Body of pancreas (tissue), 4 donors: ENCODE measurements around the gene PHETA1. TPM values are rescaled to one million over a fixed set of nuclear protein-coding genes. Genes with fewer than 3 reads are reported as not detected.
A peak's percentile ranks its signal among the peaks of the same experiment; 100 is the strongest.

Experiments
- ATAC-seq: fragments of 150-250 bp; one replicate; pipeline ENCODE4 v1.9.1; 2016
- DNase-seq, 4 donors: peaks; one replicate each; pipeline ENCODE4 v3.0.0-alpha.2; 2019
- H3K27ac ChIP-seq, 4 donors: fragments of 200-600 bp; sonication (generic); 1 replicate in 3 of 4; 2 replicates in 1 of 4; pipeline versions ENCODE4 v1.5.1 to v1.6.1; 2016 to 2019; ENCODE audit warnings: mild to moderate bottlenecking in 1 of 4, mixed read lengths in 1 of 4, moderate library complexity in 1 of 4
- H3K27me3 ChIP-seq, 2 donors: fragments of 200-600 bp; sonication (generic); one replicate each; pipeline ENCODE4 v1.6.0; 2016; ENCODE audit warnings: mild to moderate bottlenecking in 1 of 2
- H3K36me3 ChIP-seq, 2 donors: fragments of 200-600 bp; sonication (generic); replicated peaks in 1 of 2; 2 replicates each; pipeline ENCODE4 v1.5.1; 2016; ENCODE audit warnings: low read depth in 2 of 2; ENCODE audit not compliant: insufficient read depth in 1 of 2
- H3K4me1 ChIP-seq: fragments of 200-600 bp; sonication (generic); one replicate; pipeline ENCODE4 v1.6.0; 2016
- H3K4me3 ChIP-seq, 2 donors: fragments of 200-600 bp; sonication (generic); 1 replicate in 1 of 2; 2 replicates in 1 of 2; pipeline ENCODE4 v1.5.1; 2016 to 2019
- H3K9me3 ChIP-seq, 3 donors: fragments of 200-600 bp; sonication (generic); 1 replicate in 2 of 3; 2 replicates in 1 of 3; pipeline ENCODE4 v1.5.1; 2016
- POLR2A ChIP-seq, 3 donors: fragments of 450-650 bp; IDR thresholded peaks; one replicate each; pipeline ENCODE4 v1.6.1; 2016; ENCODE audit warnings: antibody characterized with exemption in 3 of 3, mild to moderate bottlenecking in 2 of 3
- WGBS, 2 donors: methylation state at CpG; one replicate each; pipeline ENCODE4 v1.1.5; 2017; 5-methylcytosine and 5-hydroxymethylcytosine counted together
- intact Hi-C: fragments of 100-400 bp; cut with DNase I; formaldehyde crosslinking; loops from one replicate; pipeline ENCODE4 v1.15.1; 2023
- total RNA-seq, 2 donors: library from RNA; depleted of rRNA; stranded (reverse); fragments of >200 nt; gene quantifications; one replicate each; pipeline ENCODE4 v1.1.0, GENCODE V29; 2016
- TF ChIP-seq, protein P1 (sequence below), 7 experiments: fragments of 450-650 bp in 4 of 7; fragments of 200-600 bp in 3 of 7; sonication (generic) in 3 of 7; IDR thresholded peaks; one replicate each; pipeline ENCODE4 v1.5.1; 2016 to 2019; ENCODE audit warnings: antibody characterized with exemption in 7 of 7

Gene PHETA1
- total RNA-seq, 2 donors from 2014 or later: 20.4 to 31.4 TPM

DNA sequence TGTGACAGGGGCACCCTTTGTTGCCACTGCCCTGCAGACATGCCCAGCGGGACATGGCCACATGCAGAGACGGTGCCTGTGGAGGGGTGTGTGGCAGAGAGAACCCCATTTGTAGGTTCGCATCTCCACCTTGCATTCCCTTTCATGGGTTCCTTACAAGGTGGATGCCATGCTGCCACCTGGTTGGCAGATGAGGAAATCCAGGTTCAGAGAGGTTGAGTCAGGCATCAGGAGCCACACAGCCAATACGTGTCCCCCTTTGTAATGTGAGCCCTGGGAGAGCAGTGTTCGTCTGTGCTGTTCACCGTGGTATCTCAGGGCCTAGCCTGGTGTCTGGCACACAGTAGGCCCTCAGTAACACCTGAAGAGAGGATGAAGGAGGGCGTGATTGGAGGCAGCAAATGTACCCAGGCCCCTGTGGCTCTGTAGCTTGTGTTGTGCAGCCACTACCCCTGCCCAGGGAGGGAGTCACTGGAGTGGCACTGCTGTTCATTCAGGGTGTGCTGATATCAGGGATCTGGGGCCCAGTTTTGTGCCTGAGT lies 45.9 kb upstream of the PHETA1 start:
- DNase-seq (no peak), ATAC-seq (no peak)
- 90% methylated on average over 2 to 7 of the region's 7 CpGs for WGBS, 2 donors
- Histone ChIP-seq H3K4me3 (no peak overlapping the region), H3K36me3 (peaks cover 0 to 3% of the 10 kb centered on the region in 2 donors), H3K27ac (no peak overlapping the region), H3K4me1 (peaks cover 38% of the 10 kb centered on the region), H3K27me3 (no peaks in the 10 kb centered on the region), H3K9me3 (no peaks in the 10 kb centered on the region)
- no peak for TF ChIP-seq POLR2A (IDR thresholded peaks at IDR 0.05)
- TF ChIP-seq, protein P1, sequence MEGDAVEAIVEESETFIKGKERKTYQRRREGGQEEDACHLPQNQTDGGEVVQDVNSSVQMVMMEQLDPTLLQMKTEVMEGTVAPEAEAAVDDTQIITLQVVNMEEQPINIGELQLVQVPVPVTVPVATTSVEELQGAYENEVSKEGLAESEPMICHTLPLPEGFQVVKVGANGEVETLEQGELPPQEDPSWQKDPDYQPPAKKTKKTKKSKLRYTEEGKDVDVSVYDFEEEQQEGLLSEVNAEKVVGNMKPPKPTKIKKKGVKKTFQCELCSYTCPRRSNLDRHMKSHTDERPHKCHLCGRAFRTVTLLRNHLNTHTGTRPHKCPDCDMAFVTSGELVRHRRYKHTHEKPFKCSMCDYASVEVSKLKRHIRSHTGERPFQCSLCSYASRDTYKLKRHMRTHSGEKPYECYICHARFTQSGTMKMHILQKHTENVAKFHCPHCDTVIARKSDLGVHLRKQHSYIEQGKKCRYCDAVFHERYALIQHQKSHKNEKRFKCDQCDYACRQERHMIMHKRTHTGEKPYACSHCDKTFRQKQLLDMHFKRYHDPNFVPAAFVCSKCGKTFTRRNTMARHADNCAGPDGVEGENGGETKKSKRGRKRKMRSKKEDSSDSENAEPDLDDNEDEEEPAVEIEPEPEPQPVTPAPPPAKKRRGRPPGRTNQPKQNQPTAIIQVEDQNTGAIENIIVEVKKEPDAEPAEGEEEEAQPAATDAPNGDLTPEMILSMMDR (IDR thresholded peaks at IDR 0.05): no peak
- intact Hi-C loops: no loop called here

DNA sequence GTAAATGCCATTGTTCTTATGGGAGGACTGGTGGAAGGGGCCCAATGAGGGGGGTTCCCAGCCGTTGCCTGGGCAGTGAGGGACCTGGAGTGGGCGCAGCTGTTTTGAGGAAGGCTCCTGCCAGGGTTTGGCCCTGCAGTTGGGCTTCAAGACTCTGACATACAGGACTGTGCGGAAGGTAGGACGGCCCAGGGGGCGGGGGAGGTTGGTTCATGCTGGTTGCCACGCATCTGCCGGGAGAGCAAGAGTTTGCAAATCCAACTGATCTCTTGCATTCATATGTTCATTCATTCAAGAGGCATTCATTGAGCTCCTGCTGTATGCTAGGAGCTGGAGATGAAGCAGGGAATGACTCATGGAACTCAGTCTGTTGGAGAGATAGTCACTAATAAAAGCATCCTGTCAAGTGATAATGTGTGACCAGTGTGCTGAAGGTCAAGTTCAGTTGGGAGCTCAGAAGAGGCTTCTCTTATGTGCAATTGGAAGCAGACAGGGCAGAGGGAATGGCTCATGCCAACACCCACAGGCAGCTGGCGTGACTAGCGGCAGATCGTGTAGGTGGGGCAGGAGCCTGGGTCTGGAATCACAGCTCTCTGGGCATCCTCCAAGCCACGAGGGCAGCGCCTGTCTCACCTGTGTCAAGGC lies 44.7 kb upstream of the PHETA1 start:
- intact Hi-C loops: no loop called here
- Histone ChIP-seq H3K4me1 (peaks cover 50% of the 10 kb centered on the region), H3K4me3 (no peak overlapping the region), H3K9me3 (no peaks in the 10 kb centered on the region), H3K36me3 (no peaks in the 10 kb centered on the region), H3K27ac (peak overlapping the region in 2 of 4 donors; percentile 16 to 46), H3K27me3 (no peaks in the 10 kb centered on the region)
- WGBS, 2 donors: 76 to 78% methylated on average over 9 to 12 of the region's 12 CpGs
- DNase-seq: peak in 1 of 4 donors; percentile 46
- TF ChIP-seq, protein P1 (IDR thresholded peaks at IDR 0.05): no peak
- no peak for TF ChIP-seq POLR2A (IDR thresholded peaks at IDR 0.05)
- no peak for ATAC-seq

DNA sequence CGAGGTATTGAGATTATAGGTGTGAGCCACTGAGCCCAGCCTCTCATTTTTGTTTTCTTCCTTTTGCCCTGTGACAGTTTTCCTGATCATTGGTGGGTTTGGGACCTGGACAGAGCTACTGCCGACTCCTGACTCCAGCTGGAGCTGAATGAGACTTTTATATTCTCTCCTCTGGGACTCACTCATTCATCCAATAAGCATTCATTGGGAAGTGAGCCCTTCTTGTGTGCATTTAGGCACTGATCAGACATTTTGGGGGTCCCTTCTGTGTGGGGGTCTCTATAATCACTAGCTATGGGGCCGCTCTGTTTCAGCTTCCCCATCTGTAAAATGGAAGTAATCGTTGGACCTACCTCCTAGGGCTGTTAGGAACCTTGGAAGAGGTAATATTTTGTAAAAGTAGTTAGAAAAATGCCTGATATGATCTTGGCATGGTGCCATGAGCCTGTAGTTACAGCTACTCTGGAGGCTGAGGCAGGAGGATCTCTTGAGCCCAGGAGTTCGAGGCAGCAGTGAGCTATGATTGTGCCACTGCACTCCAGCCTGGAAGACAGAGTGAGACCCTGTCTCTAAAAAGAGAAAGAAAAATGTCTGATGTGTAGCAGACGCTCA lies 44.0 kb upstream of the PHETA1 start:
- H3K4me3 ChIP-seq: no peak overlapping the region
- no peak for ATAC-seq
- 69 to 85% methylated on average over 5 to 6 of the region's 6 CpGs for WGBS, 2 donors
- TF ChIP-seq, protein P1 (IDR thresholded peaks at IDR 0.05): no peak
- TF ChIP-seq POLR2A (IDR thresholded peaks at IDR 0.05): no peak
- intact Hi-C loops: no loop called here
- DNase-seq: no peak
- H3K27ac ChIP-seq: peak overlapping the region in 2 of 4 donors; percentile 46 to 87
- no peaks in the 10 kb centered on the region for H3K27me3 ChIP-seq
- no peaks in the 10 kb centered on the region for H3K9me3 ChIP-seq
- H3K36me3 ChIP-seq: no peaks in the 10 kb centered on the region
- peaks cover 56% of the 10 kb centered on the region for H3K4me1 ChIP-seq

DNA sequence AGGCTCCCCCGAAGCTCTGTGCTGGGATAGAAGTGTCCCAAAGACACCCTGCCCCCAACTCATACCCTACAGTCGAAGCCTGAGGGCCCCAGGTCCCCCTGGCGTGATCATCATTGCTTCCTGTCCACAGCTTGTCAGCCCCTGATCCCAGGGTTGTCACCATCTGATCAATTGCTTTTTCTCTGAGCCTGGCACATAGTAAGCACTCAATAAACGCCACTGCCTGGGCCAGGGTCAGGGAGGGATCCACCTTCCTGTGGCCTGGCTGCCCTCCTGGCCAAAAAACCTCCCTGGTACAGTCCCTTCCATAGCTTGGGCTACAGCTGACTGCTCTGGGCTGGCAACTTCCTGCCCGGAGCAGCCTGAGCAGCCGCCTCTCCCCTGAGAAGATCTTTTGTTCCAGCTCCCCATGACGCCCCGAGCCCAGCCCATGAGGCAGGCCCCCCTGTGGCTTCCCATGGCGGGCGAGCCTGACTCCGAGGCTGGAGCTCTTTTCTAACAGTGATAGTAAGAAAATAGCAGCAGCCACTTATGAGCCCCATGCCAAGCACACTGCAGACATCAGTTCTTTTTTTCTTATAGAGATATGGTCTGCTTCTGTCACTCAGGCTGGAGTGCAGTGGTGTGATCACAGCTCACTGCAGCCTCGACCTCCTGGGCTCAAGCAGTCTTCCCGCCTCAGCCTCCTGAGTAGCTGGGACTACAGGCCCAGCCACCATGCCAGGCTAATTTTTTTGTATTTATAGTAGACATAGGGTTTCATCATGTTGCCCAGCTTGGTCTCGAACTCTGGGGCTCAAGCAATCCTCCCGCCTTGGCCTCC lies 43.3 kb upstream of the PHETA1 start:
- Histone ChIP-seq H3K9me3 (no peaks in the 10 kb centered on the region), H3K4me1 (peaks cover 63% of the 10 kb centered on the region), H3K27me3 (no peaks in the 10 kb centered on the region), H3K36me3 (no peaks in the 10 kb centered on the region), H3K4me3 (no peak overlapping the region), H3K27ac (peak overlapping the region in 3 of 4 donors; percentile 25 to 87 (median 46))
- intact Hi-C loops: no loop called here
- DNase-seq: no peak
- no peak for ATAC-seq
- no peak for TF ChIP-seq POLR2A (IDR thresholded peaks at IDR 0.05)
- TF ChIP-seq, protein P1 (IDR thresholded peaks at IDR 0.05): no peak
- 57 to 78% methylated on average over 15 of the region's 15 CpGs for WGBS, 2 donors
